Vagina (tissue), 2 donors: ENCODE data around the gene ZNF296. TPM values are rescaled to one million over a fixed set of nuclear protein-coding genes. Genes with fewer than 3 reads are reported as not detected.

Source experiments
- DNase-seq, 2 donors: peaks; one replicate each; pipeline ENCODE4 v3.0.0-alpha.2; 2017; ENCODE audit errors: extremely low spot score in 2 of 2
- H3K27ac ChIP-seq: fragments of 200-600 bp; sonication (generic); one replicate; pipeline ENCODE4 v1.5.1; 2019
- H3K27me3 ChIP-seq: fragments of 200-600 bp; sonication (generic); one replicate; pipeline ENCODE4 v1.5.1; 2019
- H3K36me3 ChIP-seq, 2 donors: fragments of 200-600 bp; sonication (generic); one replicate each; pipeline ENCODE4 v1.5.1; 2017 to 2019
- H3K4me1 ChIP-seq: fragments of 200-600 bp; sonication (generic); one replicate; pipeline ENCODE4 v1.5.1; 2019
- H3K4me3 ChIP-seq, 2 donors: fragments of 200-600 bp; sonication (generic); 1 replicate in 1 of 2; 2 replicates in 1 of 2; pipeline ENCODE4 v1.5.1; 2016 to 2019
- H3K9me3 ChIP-seq: fragments of 200-600 bp; sonication (generic); one replicate; pipeline ENCODE4 v1.5.1; 2019
- POLR2A ChIP-seq, 2 donors: fragments of 450-650 bp; IDR thresholded peaks; one replicate each; pipeline ENCODE4 v1.6.1; 2017; ENCODE audit warnings: antibody characterized with exemption in 2 of 2, mild to moderate bottlenecking in 2 of 2, moderate library complexity in 2 of 2
- POLR2AphosphoS5 ChIP-seq, 2 donors: sonication (generic); formaldehyde crosslinking; IDR thresholded peaks; one replicate each; pipeline ENCODE4 v1.9.0; 2017; ENCODE audit warnings: antibody characterized with exemption in 2 of 2, mild to moderate bottlenecking in 2 of 2, low read depth in 1 of 2; ENCODE audit not compliant: insufficient read depth in 1 of 2
- intact Hi-C: fragments of 100-400 bp; cut with DNase I; formaldehyde crosslinking; loops from one replicate; pipeline ENCODE4 v1.15.1; 2023
- total RNA-seq: library from RNA; depleted of rRNA; stranded (reverse); fragments of >200 nt; gene quantifications from one replicate; pipeline ENCODE4 v1.2.3, GENCODE V29; 2016
- TF ChIP-seq, protein P1 (sequence below), 3 experiments: fragments of 450-650 bp in 2 of 3; fragments of 200-600 bp in 1 of 3; sonication (generic) in 1 of 3; IDR thresholded peaks; one replicate each; pipeline ENCODE4 v1.5.1; 2017 to 2019; ENCODE audit warnings: antibody characterized with exemption in 3 of 3, mild to moderate bottlenecking in 2 of 3, moderate library complexity in 2 of 3

ZNF296 gene
- total RNA-seq, 1 donor from 2014 or later: 5.6 TPM

DNA sequence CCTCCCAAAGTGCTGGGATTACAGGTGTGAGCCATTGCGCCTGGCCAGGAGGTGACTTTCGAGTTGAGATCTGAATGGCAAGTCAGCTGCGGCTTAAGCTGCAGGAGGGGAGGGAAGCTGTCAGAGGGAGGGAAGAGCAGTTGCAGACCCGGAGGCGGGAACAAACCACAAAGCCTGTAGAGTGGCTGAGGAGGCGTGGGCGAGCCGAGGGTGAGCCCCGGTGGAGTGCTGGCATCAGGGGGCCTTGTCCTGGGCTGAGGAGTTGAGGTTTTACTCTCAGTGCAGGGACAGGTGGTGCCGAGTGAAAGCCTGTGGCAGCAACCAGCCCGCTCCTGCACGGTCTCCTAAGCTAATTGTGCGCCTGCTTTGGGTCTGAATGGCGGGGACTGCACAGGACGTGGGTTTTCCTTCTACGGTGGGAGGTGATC is 40.9 kb upstream of the ZNF296 start:
- no peak for TF ChIP-seq POLR2A (IDR thresholded peaks at IDR 0.05)
- TF ChIP-seq, protein P1, sequence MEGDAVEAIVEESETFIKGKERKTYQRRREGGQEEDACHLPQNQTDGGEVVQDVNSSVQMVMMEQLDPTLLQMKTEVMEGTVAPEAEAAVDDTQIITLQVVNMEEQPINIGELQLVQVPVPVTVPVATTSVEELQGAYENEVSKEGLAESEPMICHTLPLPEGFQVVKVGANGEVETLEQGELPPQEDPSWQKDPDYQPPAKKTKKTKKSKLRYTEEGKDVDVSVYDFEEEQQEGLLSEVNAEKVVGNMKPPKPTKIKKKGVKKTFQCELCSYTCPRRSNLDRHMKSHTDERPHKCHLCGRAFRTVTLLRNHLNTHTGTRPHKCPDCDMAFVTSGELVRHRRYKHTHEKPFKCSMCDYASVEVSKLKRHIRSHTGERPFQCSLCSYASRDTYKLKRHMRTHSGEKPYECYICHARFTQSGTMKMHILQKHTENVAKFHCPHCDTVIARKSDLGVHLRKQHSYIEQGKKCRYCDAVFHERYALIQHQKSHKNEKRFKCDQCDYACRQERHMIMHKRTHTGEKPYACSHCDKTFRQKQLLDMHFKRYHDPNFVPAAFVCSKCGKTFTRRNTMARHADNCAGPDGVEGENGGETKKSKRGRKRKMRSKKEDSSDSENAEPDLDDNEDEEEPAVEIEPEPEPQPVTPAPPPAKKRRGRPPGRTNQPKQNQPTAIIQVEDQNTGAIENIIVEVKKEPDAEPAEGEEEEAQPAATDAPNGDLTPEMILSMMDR (IDR thresholded peaks at IDR 0.05): no peak
- TF ChIP-seq POLR2AphosphoS5 (IDR thresholded peaks at IDR 0.05; ENCODE audit: insufficient read depth in 1 of 2, low read depth in 1 of 2): no peak
- Histone ChIP-seq H3K9me3 (no peaks in the 10 kb centered on the region), H3K4me1 (peaks cover 57% of the 10 kb centered on the region), H3K27ac (no peak overlapping the region), H3K27me3 (no peaks in the 10 kb centered on the region), H3K4me3 (no peak overlapping the region), H3K36me3 (no peaks in the 10 kb centered on the region)
- DNase-seq: no peak
- intact Hi-C loops: no loop called here

DNA sequence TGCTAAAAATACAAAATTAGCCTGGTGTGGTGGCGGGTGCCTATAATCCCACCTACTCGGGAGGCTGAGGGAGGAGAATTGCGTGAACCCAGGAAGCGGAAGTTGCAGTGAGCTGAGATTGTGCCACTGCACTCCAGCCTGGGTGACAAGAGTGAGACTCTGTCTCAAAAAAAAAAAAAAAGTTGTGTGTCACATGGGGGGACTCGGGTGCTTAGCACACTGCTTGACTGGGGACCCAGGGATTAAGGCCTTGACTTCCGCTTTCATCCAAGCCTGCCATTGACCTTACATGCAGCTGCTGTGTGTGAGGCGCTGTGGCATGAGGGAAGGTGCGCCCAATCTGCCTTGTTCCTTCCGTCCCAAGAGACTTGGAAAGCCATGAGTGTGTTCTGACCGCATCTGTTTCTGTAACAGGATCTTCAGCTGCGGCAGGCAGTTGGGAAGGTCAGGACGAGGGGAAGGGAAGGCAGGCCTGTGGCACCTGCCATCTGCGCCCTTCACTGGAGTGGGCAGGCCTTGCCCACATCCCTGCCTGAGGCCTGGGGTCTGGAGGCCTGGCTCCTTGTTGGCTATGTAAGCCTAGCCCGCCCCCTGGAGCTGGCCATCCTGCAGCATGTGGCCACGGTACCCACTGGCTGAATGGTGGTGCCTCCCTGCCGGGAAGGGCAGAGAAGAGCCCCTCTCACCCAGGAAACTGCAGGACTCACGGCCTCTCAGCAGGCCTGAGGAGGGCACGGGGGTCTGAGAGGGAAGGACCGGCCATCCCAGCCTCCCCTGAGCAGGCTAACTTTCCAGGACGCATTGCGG is 39.7 kb upstream of the ZNF296 start:
- no peaks in the 10 kb centered on the region for H3K27me3 ChIP-seq
- TF ChIP-seq POLR2AphosphoS5 (IDR thresholded peaks at IDR 0.05; ENCODE audit: insufficient read depth in 1 of 2, low read depth in 1 of 2) (no peak), POLR2A (IDR thresholded peaks at IDR 0.05) (no peak)
- TF ChIP-seq, protein P1 (IDR thresholded peaks at IDR 0.05): no peak
- H3K36me3 ChIP-seq: no peaks in the 10 kb centered on the region
- DNase-seq: no peak
- H3K4me1 ChIP-seq: peaks cover 46% of the 10 kb centered on the region
- H3K9me3 ChIP-seq: no peaks in the 10 kb centered on the region
- intact Hi-C loops: no loop called here
- no peak overlapping the region for H3K4me3 ChIP-seq
- no peak overlapping the region for H3K27ac ChIP-seq

DNA sequence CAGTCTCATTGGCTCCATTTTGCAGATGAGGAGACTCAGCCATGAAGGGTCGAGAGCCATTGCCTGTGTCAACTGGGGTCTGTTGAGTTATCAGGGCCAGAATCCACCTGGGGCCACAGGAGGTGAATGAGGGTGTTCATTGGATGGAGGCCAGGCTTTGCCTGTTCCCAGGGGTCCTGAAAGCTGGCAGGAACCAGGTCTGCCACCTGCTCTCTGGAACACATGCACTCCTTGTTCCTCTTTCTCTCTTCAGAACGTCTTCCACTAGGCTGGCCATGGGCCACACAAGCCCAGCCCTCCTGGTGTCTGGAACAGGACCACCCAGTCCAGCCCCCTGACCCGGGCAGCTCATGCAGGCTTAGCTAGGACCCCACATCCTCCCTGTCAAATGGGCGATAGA is 37.8 kb upstream of the ZNF296 start:
- Histone ChIP-seq H3K9me3 (no peaks in the 10 kb centered on the region), H3K36me3 (no peaks in the 10 kb centered on the region), H3K27ac (no peak overlapping the region), H3K4me1 (peaks cover 50% of the 10 kb centered on the region), H3K27me3 (no peaks in the 10 kb centered on the region), H3K4me3 (no peak overlapping the region)
- DNase-seq: no peak
- intact Hi-C loops: no loop called here
- no peak for TF ChIP-seq POLR2AphosphoS5 (IDR thresholded peaks at IDR 0.05; ENCODE audit: insufficient read depth in 1 of 2, low read depth in 1 of 2)
- no peak for TF ChIP-seq POLR2A (IDR thresholded peaks at IDR 0.05)
- TF ChIP-seq, protein P1 (IDR thresholded peaks at IDR 0.05): no peak

DNA sequence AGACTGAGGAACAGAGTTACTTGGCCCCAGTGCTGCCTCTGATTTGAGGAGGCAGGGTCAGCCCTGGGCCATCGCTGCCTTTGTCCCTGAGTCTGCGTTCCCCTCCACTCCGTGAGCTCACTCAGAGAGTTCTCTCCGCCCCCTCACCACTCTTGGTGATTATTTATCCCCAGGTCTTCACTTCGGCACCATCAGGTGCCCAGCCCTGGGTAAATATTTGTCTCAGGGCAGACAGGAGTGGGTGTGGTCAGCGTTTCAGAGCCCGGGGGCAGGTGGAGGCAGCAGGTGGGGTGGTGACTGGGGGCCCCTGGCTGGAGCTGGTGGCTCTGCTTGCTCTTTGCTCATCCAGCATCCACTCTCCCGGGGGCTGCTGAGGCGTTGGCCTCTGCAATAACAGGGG is 37.4 kb upstream of the ZNF296 start:
- intact Hi-C loops: no loop called here
- H3K27ac ChIP-seq: no peak overlapping the region
- H3K4me3 ChIP-seq: no peak overlapping the region
- no peak for DNase-seq
- no peaks in the 10 kb centered on the region for H3K9me3 ChIP-seq
- H3K27me3 ChIP-seq: no peaks in the 10 kb centered on the region
- peaks cover 50% of the 10 kb centered on the region for H3K4me1 ChIP-seq
- TF ChIP-seq POLR2A (IDR thresholded peaks at IDR 0.05): no peak
- TF ChIP-seq, protein P1 (IDR thresholded peaks at IDR 0.05): no peak
- no peak for TF ChIP-seq POLR2AphosphoS5 (IDR thresholded peaks at IDR 0.05; ENCODE audit: insufficient read depth in 1 of 2, low read depth in 1 of 2)
- H3K36me3 ChIP-seq: no peaks in the 10 kb centered on the region

DNA sequence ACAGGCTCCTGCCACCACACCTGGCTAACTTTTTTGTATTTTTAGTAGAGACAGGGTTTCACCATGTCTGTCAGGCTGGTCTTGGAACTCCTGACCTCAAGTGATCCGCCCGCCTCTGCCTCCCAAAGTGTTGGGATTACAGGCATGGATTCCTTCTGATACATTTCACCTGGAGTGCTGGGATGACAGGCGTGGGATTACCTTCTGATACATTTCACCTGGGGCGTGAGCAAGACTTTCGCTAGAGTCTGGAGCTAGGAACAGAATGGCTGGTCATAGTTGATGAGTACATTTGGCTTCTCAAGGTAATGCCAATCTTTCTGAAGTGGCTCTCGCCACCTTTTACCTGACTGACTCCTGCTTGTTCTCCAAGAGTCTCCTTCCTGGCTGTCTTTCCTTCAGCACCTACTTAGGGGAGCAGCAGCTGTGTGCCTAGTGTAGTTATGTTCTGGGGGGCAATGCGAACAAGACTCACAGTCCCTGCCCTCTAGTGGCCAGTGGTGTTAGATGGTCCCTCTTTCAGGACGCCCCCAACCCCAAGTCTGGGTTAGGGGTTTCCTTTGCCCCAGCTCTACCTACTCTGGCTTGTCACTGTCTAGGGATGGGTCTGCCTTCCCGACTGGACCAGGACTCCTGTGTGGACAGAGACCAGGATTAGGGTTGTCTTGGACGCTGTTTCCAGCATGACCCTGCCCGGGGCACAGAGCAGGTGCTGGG is 36.0 kb upstream of the ZNF296 start:
- no peak overlapping the region for H3K27ac ChIP-seq
- intact Hi-C loops: no loop called here
- H3K9me3 ChIP-seq: no peaks in the 10 kb centered on the region
- H3K4me3 ChIP-seq: no peak overlapping the region
- H3K36me3 ChIP-seq: no peaks in the 10 kb centered on the region
- H3K4me1 ChIP-seq: peaks cover 41% of the 10 kb centered on the region
- DNase-seq: no peak
- no peak for TF ChIP-seq POLR2AphosphoS5 (IDR thresholded peaks at IDR 0.05; ENCODE audit: insufficient read depth in 1 of 2, low read depth in 1 of 2)
- TF ChIP-seq, protein P1 (IDR thresholded peaks at IDR 0.05): no peak
- no peak for TF ChIP-seq POLR2A (IDR thresholded peaks at IDR 0.05)
- no peaks in the 10 kb centered on the region for H3K27me3 ChIP-seq
